Choroid plexus epithelial cell (primary cell): ENCODE data around the gene MCF2L2.

Source experiments
- DNase-seq: peaks from one replicate; pipeline ENCODE4 v3.0.0-alpha.2; 2010; ENCODE audit warnings: low read depth
- H3K4me3 ChIP-seq: 2 replicates; pipeline ENCODE4 v1.5.1; 2011; ENCODE audit warnings: low read depth, mild to moderate bottlenecking, control low read depth, low read length, moderate library complexity
- CTCF ChIP-seq: conservative IDR thresholded peaks from 2 replicates; pipeline ENCODE4 v1.5.1; 2011; ENCODE audit warnings: low read depth, mild to moderate bottlenecking, control low read depth, inconsistent platforms, low read length, moderate library complexity

MCF2L2 gene

DNA sequence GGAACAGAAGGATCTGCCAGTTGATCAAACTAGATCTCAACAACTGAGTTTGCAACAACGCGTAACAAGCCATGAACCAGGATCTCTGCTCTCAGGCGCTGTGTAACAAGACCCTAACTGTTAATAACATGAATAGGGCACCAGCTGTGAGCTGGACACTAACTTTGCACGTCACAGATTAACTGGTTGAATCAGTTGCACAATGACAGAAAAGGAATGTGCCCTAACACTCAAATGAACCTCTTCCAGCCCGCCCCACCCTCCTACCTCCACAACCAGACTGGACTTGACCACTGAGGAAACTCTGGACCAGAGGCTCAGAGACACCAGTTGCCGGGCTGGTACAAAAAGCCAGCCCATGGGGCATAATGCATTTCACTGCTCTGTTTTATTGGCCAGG, 34.3 kb downstream of the MCF2L2 start:
- H3K4me3 ChIP-seq = no peak overlapping the region
- peak; percentile 62 for DNase-seq
- TF ChIP-seq CTCF = no peak

GRCh38 chr3:183393625-183394024, 34.8 kb downstream of the MCF2L2 start:
- no peak for DNase-seq
- no peak for TF ChIP-seq CTCF
- H3K4me3 ChIP-seq = no peak overlapping the region

GRCh38 chr3:183392186-183393034, 36.0 kb downstream of the MCF2L2 start:
- no peak overlapping the region for H3K4me3 ChIP-seq
- DNase-seq = peak; percentile 64
- TF ChIP-seq CTCF = no peak

DNA sequence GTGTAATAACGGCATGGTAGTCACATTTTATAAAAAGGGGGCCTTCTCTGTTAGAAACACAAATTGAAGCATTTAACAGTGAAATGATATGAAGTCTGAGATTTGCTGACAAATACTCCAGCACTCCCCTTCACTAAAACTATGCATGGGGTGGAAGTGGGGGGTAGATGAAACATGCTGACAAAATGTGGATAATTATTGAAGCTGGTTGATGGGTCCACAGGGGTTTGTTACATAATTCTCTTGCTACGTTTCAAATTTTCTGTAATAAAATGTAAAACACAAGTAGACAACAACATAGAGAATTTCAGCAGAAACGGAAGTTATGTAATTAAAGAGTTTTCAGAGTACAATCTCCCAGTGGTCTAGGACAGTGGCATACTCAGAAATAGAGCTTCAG, 37.0 kb downstream of the MCF2L2 start:
- no peak overlapping the region for H3K4me3 ChIP-seq
- no peak for TF ChIP-seq CTCF
- no peak for DNase-seq

DNA sequence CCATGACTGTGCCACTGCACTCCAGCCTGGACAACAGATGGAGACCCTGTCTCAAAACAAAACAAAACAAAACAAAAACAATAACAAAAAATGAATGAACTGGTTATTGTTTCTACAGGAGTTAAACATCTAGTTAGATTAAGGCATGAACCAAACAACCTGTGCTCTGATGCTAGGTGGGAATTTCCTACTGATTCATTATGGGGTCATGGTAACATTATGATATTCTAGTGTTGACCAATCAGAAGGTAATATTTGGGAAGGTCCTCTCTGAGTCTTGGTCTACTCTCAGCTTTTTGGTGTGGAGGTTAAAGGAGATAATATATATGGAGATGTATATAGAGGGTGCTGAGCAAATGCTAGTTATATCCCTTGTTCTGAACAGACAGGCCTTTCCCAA, 37.6 kb downstream of the MCF2L2 start:
- no peak overlapping the region for H3K4me3 ChIP-seq
- no peak for TF ChIP-seq CTCF
- no peak for DNase-seq

DNA sequence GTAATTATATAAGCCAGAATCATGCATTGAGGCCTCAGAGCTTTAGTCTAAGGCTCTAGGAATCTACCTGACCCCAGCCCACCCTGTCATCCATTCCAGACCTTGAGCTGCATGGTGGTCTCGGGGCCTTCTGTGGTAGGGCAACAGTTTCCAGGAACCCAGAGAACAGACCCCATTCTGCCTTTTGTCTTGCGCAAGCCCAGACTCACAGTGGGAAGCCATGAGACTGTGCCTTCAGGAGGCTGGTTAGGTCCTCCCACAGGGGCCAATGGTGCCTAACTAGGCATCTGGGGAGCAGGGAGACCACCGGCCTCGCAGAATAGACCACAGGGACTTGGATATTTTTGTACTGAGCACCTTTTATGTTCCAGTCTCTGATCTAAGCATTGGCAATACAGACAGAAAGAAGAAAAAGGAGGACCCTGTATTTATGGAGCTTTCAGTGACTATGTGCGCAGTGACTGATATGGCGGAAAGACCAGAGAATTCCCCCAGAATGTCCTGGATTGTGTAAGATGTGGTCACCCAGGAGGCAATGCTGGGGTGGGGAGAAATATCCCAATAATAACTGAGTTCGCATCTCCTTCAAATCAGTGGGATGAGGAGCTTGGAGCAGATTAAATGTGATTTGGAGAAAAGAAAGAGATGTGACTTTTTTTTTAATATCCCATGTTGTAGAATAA, 40.1 kb downstream of the MCF2L2 start:
- H3K4me3 ChIP-seq = no peak overlapping the region
- DNase-seq = no peak
- no peak for TF ChIP-seq CTCF
